GM21717 (cell line): ENCODE results near the gene TMEM39A.

ENCODE experiments used
- ATAC-seq: cut with Tn5 transposase; IDR thresholded peaks from one replicate; pipeline ENCODE4 v1.9.1; 2021; ENCODE audit warnings: mild to moderate bottlenecking, moderate library complexity; ENCODE audit not compliant: unreplicated experiment

TMEM39A gene

DNA sequence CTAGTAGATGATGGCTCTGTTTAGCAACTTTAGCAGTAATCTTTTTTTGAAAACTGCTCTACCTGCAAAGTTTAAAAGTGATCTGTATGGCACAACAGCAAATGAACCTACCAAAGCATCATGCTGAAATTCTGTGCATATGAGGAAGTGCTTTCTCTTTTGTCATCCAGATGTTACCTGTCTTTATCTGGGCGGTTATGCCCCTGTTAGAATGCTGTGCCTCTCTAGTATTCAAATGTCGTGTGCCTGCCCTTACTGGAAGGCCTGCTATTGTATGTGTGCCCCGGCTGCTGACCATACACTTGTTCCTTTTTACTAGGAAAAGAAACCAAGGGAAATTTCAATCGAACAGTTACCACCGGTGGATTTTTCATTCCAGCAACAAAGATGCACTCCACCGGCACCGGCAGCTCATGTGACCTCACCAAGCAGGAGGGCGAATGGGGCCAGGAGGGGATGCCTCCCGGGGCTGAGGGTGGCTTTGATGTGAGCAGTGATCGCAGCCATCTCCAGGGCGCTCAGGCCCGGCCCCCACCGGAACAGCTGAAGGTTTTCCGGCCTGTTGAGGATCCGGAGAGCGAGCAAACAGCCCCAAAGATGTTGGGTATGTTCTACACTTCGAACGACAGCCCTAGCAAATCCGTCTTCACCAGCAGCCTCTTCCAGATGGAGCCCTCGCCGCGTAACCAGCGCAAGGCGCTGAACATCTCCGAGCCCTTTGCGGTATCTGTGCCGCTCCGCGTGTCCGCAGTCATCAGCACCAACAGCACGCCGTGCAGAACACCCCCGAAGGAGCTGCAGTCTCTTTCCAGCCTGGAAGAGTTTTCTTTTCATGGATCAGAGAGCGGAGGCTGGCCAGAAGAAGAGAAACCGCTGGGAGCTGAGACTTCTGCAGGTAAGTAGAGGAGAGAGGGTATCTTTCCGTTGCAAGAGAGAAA is 61.6 kb downstream of the TMEM39A start:
- ATAC-seq, result peak; percentile 74

DNA sequence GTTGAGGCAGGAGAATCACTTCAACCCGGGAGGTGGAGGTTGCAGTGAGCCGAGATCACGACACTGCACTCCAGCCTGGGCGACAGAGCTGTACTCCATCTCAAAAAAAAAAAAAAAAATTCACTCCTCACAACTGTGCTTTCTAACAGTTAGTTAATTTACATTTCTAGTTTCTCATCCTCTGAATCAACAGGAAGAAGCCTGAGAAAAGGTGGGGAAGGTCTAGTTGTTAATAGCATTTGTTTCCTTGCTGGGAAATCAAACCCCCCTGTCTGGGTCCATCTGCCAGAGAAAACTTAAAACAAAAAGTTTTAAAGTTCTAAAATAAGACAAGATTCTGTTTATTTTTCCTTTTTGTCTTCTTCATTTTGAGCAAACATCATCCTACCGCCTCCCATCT is 62.3 kb downstream of the TMEM39A start:
- peak; percentile 63 for ATAC-seq

DNA sequence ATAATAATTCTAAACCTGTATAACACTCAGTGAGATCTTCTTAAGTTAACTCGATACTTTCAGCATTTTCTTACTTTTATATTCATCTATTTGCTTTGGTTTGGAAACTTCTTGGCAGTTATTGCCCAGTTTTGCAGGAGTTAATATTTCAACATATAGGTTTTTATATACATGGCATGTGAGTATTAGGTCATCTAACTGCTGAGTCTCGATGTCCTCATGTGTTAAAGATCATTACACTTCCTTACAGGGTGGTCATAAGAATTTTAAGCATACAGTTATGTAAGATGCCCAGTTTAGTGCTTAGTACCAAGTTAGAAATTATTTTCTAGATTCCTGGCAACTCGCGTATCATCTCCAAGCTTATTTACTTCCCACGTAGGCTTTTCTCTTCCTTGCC is 62.9 kb downstream of the TMEM39A start:
- ATAC-seq, result no peak

DNA sequence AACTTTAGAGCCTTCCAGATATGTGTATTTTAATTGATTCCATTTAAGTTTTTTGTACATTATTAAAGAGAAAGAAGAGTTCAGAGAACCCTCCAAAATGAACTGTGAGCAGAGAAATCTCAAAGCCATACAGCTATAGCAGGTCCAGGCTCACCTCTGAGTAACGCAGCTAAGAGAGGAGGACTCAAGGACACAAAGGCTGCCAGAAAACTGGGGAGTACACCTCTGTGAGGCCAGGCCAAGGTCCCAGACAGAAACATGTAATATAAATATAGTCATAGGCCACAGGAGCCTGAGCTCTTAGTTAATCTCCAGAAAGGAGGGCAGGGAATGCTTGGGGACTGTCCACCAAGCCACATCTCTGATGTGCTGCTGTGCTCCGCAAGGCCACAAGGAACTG is 66.5 kb downstream of the TMEM39A start:
- no peak for ATAC-seq

DNA sequence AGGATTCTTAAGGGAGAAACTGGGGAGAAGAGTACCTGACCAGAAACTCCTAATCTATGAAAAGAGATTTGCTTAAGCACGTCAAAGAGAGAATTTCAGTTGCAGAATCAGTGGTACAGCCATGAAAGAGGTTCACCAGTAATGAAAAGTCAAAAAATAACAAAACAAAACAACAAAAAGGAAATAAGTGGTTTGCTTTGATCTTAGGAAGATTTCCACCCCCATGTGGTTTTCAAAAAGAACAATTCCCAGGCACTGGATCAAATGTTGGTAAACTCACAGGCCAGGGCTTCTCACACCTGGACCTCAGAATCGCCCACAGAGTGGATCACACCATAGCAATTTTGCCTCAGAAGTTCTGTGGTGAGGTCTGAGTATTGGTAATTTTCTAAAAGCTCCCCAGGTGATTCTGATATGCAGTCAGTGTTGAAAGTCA is 67.5 kb downstream of the TMEM39A start:
- peak; percentile 79 for ATAC-seq

DNA sequence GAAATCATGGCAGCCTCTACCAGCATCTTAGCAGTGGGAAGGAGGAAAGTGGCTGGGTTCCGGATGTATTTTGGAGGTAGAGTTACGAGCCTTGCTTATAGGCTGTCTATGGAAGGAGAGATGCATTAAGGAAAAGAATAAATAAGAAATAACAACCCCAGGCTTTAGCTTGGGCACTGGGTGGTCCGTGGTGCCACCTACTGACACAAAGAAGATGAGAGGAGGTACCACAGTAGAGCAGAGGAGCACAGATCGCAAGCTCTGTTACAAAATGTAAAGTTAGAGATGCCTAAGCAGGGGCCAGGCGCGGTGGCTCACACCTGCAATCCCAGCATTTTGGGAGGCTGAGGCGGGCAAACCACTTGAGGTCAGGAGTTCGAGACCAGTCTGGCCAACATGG is 74.8 kb downstream of the TMEM39A start:
- ATAC-seq, result no peak

DNA sequence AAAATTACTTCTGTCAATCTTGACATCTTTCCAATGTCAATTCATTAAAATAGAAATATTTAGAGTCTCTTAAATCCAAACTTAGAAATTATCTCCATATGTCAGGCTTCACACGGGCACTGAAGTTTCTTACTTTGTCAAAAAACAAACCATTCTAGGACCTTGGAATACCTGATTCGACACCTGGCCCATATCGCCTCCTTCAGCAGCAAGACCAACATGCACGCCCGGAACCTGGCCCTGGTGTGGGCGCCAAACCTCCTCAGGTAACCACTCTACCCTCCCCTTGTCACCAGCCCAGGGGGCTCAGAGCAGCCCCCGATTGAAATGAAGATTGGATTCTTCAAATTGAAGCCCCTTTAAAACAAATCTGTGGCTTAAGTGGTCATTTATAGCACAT is 81.3 kb downstream of the TMEM39A start:
- ATAC-seq, result no peak

DNA sequence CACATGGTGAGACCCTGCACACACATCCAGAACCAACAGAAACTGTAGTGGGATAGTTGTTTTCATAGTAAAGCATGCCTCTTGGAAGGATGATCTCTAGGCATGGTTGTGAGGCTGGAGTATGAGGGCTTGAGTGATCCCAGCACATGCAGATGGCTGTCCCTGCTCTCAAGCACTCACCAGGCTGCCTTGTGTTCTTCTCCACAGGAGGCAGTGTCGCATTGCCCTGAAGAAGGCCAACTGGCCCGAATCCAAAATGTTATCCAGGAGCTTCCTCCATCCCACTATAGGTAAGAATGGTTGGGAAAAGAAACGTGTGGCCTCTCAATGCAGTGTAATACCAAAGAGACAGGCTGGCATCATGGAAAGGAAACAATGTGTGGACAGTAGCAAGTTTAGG is 82.7 kb downstream of the TMEM39A start:
- no peak for ATAC-seq
